Liver (tissue), 9 donors: Measurements from ENCODE around the gene UNC5A. TPM values are rescaled to one million over a fixed set of nuclear protein-coding genes. Genes with fewer than 3 reads are reported as not detected.

Experiments
- DNase-seq: peaks from one replicate; pipeline ENCODE4 v3.0.0-alpha.2; 2017; ENCODE audit warnings: low spot score
- H3K27ac ChIP-seq, 2 donors: one replicate each; pipeline ENCODE4 v1.7.0; 2013; ENCODE audit warnings: inconsistent platforms in 2 of 2, low read length in 2 of 2, control low read depth in 1 of 2, low read depth in 1 of 2, mild to moderate bottlenecking in 1 of 2
- H3K27me3 ChIP-seq, 4 donors: one replicate each; pipeline versions ENCODE4 v1.6.1 to v1.7.0; 2013; ENCODE audit warnings: low read length in 3 of 4, inconsistent platforms in 1 of 4, mild to moderate bottlenecking in 1 of 4, moderate library complexity in 1 of 4; ENCODE audit not compliant: control insufficient read depth in 4 of 4, insufficient read depth in 4 of 4
- H3K36me3 ChIP-seq, 4 donors: one replicate each; pipeline versions ENCODE4 v1.6.1 to v1.7.0; 2013; ENCODE audit warnings: low read length in 3 of 4, mild to moderate bottlenecking in 3 of 4, low read depth in 1 of 4, moderate library complexity in 1 of 4; ENCODE audit not compliant: control insufficient read depth in 4 of 4, insufficient read depth in 3 of 4
- H3K4me1 ChIP-seq, 4 donors: one replicate each; pipeline versions ENCODE4 v1.6.1 to v1.7.0; 2013; ENCODE audit warnings: low read length in 3 of 4, mild to moderate bottlenecking in 3 of 4, moderate library complexity in 1 of 4; ENCODE audit not compliant: control insufficient read depth in 4 of 4, insufficient read depth in 4 of 4
- H3K4me3 ChIP-seq, 3 donors: one replicate each; pipeline versions ENCODE4 v1.6.1 to v1.7.0; 2013; ENCODE audit warnings: low read length in 3 of 3, control low read depth in 1 of 3, low read depth in 1 of 3, mild to moderate bottlenecking in 1 of 3
- H3K9ac ChIP-seq, 2 donors: one replicate each; pipeline ENCODE4 v1.7.0; 2013; ENCODE audit warnings: low read length in 2 of 2, mild to moderate bottlenecking in 2 of 2, moderate library complexity in 2 of 2, control low read depth in 1 of 2, low read depth in 1 of 2
- H3K9me3 ChIP-seq, 4 donors: one replicate each; pipeline versions ENCODE4 v1.6.1 to v1.7.0; 2013; ENCODE audit warnings: low read length in 3 of 4; ENCODE audit not compliant: control insufficient read depth in 4 of 4
- ATF3 ChIP-seq: IDR thresholded peaks from 2 replicates; pipeline ENCODE4 v1.6.1; 2016; ENCODE audit warnings: antibody characterized with exemption
- CTCF ChIP-seq: fragments of 150-350 bp; IDR thresholded peaks from 2 replicates; pipeline ENCODE4 v1.5.1; 2017; ENCODE audit warnings: improper control_type of control experiment, low read depth, low read length; ENCODE audit not compliant: missing input control
- EGR1 ChIP-seq, 2 donors: IDR thresholded peaks; 2 replicates each; pipeline ENCODE4 v1.6.1; 2016 to 2018; ENCODE audit warnings: antibody characterized with exemption in 2 of 2, low read depth in 2 of 2
- FOXA2 ChIP-seq: IDR thresholded peaks from 2 replicates; pipeline ENCODE4 v1.6.1; 2016; ENCODE audit warnings: antibody characterized with exemption
- HNF4A ChIP-seq, 2 donors: conservative IDR thresholded peaks; 2 replicates each; pipeline ENCODE4 v1.6.1; 2016; ENCODE audit warnings: antibody characterized with exemption in 2 of 2, mild to moderate bottlenecking in 2 of 2
- HNF4G ChIP-seq: IDR thresholded peaks from 2 replicates; pipeline ENCODE4 v1.6.1; 2016; ENCODE audit warnings: antibody characterized with exemption
- NR2F2 ChIP-seq: IDR thresholded peaks from 2 replicates; pipeline ENCODE4 v1.6.1; 2016; ENCODE audit warnings: antibody characterized with exemption
- RAD21 ChIP-seq, 2 donors: IDR thresholded peaks; 2 replicates each; pipeline ENCODE4 v1.6.1; 2016; ENCODE audit warnings: antibody characterized with exemption in 2 of 2, mild to moderate bottlenecking in 2 of 2
- RXRA ChIP-seq, 2 donors: IDR thresholded peaks; 2 replicates each; pipeline ENCODE4 v1.6.1; 2017 to 2018; ENCODE audit warnings: antibody characterized with exemption in 2 of 2, mild to moderate bottlenecking in 1 of 2
- SP1 ChIP-seq: IDR thresholded peaks from 2 replicates; pipeline ENCODE4 v1.6.1; 2018; ENCODE audit warnings: antibody characterized with exemption, mild to moderate bottlenecking
- TAF1 ChIP-seq: conservative IDR thresholded peaks from 2 replicates; pipeline ENCODE4 v1.6.1; 2016; ENCODE audit warnings: antibody characterized with exemption, mild to moderate bottlenecking
- YY1 ChIP-seq: IDR thresholded peaks from 2 replicates; pipeline ENCODE4 v1.6.1; 2016; ENCODE audit warnings: antibody characterized with exemption, mild to moderate bottlenecking
- ZBTB33 ChIP-seq: IDR thresholded peaks from 2 replicates; pipeline ENCODE4 v1.6.1; 2016; ENCODE audit warnings: antibody characterized with exemption
- WGBS: extraction: QIAGEN DNeasy Blood & Tissue Kit; methylation state at CpG from one replicate; pipeline ENCODE4 v1.1.7; 2013; 5-methylcytosine and 5-hydroxymethylcytosine counted together
- polyA plus RNA-seq, 2 donors: library from polyadenylated mRNA; stranded (reverse) in 1 of 2; unstranded in 1 of 2; fragments of 200-250 nt in 1 of 2; fragments of >200 nt in 1 of 2; fragmentation: Nextera tagmentation in 1 of 2; extraction: Ambion mirVana in 1 of 2; gene quantifications; one replicate each; pipeline versions ENCODE4 v1.2.1 to v1.2.3, GENCODE V29; 2013 to 2015
- total RNA-seq, 2 donors: library from RNA; depleted of rRNA; stranded (reverse); fragments of >200 nt; gene quantifications; one replicate each; pipeline ENCODE4 v1.2.3, GENCODE V29; 2014
- donor health status: healthy.
- donor health status: healthy.
- donor health status: healthy.
- donor health status: healthy.
- donor health status: healthy.

UNC5A gene
- total and polyA plus RNA-seq, 4 donors: under 0.01 to 0.07 (median 0.03) TPM; not detected in 1

GRCh38 chr5:176887252-176887849, 77.0 kb downstream of the UNC5A start:
- Histone ChIP-seq H3K9me3 (no peaks in the 10 kb centered on the region), H3K27me3 (no peaks in the 10 kb centered on the region), H3K9ac (no peak overlapping the region), H3K4me1 (no peaks in the 10 kb centered on the region), H3K36me3 (no peaks in the 10 kb centered on the region), H3K4me3 (no peak overlapping the region), H3K27ac (no peak overlapping the region)
- no peak for DNase-seq
- TF ChIP-seq ZBTB33 (no peak), YY1 (no peak), RAD21 (IDR thresholded peaks at IDR 0.05) (no peak), SP1 (no peak), CTCF (no peak), TAF1 (no peak), NR2F2 (no peak), RXRA (IDR thresholded peaks at IDR 0.05) (no peak), HNF4G (no peak), HNF4A (conservative IDR thresholded peaks at IDR 0.05) (no peak), FOXA2 (no peak), EGR1 (IDR thresholded peaks at IDR 0.05; ENCODE audit: low read depth in 2 of 2) (no peak)
- 93% methylated on average over 28 of the region's 28 CpGs for WGBS

- 93% methylated on average over 27 of the region's 27 CpGs for WGBS
- no peak for DNase-seq
- no peak overlapping the region for H3K4me3 ChIP-seq
- H3K36me3 ChIP-seq: no peaks in the 10 kb centered on the region
- H3K9ac ChIP-seq: no peak overlapping the region
- H3K27me3 ChIP-seq: no peaks in the 10 kb centered on the region
- no peak overlapping the region for H3K27ac ChIP-seq
- no peaks in the 10 kb centered on the region for H3K4me1 ChIP-seq
- H3K9me3 ChIP-seq: no peaks in the 10 kb centered on the region
- no peak for TF ChIP-seq ATF3
- no peak for TF ChIP-seq FOXA2
- no peak for TF ChIP-seq YY1
- no peak for TF ChIP-seq NR2F2
Observed at GRCh38 chr5:176888016-176888864, 77.9 kb downstream of the UNC5A start.

- whole genome bisulfite sequencing: 87% methylated on average over 1 of the region's 1 CpG
- DNase-seq: no peak
- Histone ChIP-seq H3K36me3 (no peaks in the 10 kb centered on the region), H3K27me3 (no peaks in the 10 kb centered on the region), H3K4me1 (no peaks in the 10 kb centered on the region), H3K9ac (no peak overlapping the region), H3K9me3 (no peaks in the 10 kb centered on the region), H3K27ac (no peak overlapping the region), H3K4me3 (no peak overlapping the region)
- TF ChIP-seq RAD21 (IDR thresholded peaks at IDR 0.05) (no peak), EGR1 (IDR thresholded peaks at IDR 0.05; ENCODE audit: low read depth in 2 of 2) (no peak), HNF4G (no peak), ATF3 (no peak), NR2F2 (no peak)
Observed at GRCh38 chr5:176888865-176889165, 78.5 kb downstream of the UNC5A start.
